DMS 273 treated with DMSO at 0.1 percent for 48 hours (cell line): ENCODE data around the gene VPS33B.
A peak's percentile ranks its signal among the peaks of the same experiment; 100 is the strongest.
"Not testable (repeated sequence)": the region's sequence is repeated elsewhere in the genome, so short reads cannot be mapped to it uniquely, and the experiment has no call there.

Experiments used
- DNase-seq: peaks from one replicate; lab custom pipeline; 2025; lab: John Stamatoyannopoulos, UW

VPS33B gene

DNA sequence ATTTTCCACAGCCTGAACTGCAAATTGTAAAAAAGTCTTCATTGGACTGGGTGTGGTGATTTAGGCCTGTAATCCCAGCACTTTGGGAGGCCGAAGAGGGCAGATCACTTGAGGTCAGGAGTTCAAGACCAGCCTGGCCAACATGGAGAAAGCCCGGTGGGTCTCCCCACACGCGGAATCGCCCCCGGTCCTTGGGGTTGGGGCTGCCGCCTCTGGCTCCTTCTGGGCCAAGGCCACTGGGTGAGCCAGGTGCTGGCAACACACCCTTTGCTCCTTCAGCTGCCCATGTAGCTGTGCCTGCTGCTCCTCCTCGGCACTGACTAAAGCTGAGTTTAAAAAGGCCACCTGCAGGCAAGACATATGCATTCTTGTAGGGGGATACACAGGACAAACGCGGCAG lies 9.4 kb upstream of the VPS33B start:
- no peak for DNase-seq

DNA sequence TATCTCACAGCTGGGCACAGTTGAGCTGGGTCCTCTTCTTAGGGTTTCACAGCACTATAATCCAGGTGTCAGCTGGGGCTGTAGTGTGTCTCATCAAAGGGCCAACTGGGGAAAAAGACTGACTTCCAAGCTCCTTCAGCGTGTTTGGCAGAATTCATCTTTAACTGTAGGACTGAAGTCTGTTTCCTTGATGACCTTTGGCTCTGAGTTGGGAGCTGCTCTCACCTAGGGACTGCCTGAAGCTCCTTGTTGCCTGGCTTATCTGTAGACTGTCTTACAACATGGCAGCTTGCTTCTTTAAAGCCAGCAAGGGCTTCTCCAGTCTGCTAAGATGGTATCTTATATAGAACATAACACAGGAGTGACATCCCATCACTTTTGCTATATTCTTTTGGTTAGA lies 5.3 kb upstream of the VPS33B start:
- no peak for DNase-seq

DNA sequence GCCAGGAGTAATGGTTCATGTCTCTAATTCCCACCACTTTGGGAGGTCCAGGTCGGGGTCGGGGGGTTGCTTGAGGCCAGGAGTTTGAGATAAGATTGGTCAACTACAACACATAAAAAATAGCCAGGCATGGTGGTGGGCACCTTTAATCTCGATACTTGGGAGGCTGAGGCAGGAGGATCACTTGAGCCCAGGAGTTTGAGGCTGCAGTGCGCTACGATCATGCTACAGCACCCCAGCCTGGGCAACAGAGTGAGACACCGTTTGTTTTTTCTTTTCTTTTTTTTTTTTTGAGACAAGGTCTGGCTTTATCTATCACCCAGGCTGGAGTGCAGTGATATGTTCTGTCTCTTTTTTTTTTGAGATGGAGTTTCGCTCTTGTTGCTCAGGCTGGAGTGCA lies 1.3 kb upstream of the VPS33B start:
- no peak for DNase-seq

DNA sequence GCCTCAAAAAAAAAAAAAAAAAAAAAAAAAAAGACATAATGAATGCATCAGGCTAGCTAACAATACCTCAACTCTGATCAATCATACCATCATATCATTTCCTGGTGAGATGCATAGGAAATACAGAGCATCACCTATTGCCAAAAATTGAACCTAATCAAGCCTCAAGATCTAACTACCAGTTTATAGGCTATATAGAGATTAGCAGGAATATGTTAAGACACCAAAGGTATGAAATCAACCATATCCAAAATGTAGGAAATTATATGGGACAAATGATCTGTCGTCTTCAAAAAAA lies 387 bp upstream of the VPS33B start:
- no peak for DNase-seq

DNA sequence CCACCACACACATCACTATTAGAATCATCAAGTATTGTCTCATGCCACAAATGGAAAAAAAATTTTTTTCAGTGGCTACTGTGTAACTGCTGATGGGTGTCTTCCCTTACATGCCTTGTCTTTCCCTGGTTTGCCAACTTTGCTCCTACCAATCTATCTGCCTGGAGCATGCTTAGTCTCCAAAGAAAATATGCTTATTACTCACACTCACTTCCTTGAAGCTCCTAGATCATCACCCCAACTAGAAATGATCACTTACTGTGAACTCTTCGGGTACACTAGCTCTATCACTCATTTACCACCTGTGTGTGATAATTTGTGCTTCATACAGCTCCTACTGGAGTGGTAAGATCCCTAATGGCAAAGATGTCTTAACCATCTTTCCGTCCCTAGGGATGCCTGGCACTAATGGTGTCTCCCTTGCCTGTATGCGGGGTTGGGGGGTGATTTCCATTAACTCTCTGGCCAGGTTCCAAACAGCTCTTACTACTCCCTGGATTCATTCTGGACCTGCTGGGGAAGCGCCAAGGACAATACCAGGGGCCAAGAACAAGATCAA lies 799 bp downstream of the VPS33B start:
- no peak for DNase-seq

DNA sequence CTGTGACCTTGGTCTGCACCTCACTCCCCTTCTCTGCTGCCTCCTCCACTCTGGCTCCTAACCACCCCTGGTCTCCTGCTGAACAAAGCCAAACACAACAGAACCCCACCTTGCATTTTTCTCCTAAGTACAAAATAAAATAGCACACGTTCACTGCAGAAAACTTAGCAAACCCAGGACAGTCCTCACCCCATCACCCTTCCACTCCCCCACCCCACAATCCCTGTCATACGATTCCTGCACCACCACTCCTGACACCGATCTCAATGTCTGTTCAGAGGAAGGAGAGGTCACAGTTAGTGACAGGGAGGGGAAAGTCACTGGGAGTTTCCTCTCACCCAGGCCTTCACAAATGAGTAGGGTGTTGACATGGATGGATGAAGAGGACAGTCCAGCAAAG lies 4.2 kb downstream of the VPS33B start:
- DNase-seq, result no peak

DNA sequence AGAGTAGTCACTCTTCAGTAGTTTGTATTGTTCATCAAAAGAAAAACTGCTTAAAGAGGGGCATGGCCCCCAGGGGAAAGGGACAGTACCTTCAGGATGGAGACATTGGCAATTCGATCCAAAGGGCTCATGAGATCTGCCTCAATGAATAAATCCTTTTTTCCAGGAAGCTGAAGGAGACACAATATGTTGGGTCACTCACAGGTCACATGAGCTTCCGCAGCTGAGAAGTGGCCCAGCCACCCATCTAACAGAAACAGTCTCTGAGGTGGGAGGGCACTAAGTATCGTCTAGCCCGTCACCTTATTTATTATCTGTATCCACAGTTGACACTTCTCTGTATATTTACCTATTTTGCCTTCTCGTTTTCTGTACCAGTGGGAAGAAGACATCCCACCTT lies 4.7 kb downstream of the VPS33B start:
- DNase-seq, result no peak

DNA sequence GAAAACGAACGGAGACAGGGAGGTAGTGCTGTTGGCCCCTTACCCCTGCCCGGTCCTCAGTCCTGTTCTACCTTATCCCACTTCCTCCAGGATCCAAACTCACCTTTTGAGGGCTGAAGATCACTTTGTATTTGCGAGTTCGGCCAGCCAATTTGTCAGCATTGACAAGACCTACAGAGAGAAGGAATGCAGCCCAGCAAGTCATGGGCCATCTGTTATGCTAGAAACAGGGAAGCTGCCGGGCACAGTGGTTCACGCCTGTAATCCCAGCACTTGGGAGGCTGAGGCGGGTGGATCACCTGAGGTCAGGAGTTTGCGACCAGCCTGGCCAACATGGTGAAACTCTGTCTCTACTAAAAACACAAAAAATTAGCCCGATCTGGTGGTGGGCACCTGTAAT lies 8.7 kb downstream of the VPS33B start:
- DNase-seq, result not testable (repeated sequence)

DNA sequence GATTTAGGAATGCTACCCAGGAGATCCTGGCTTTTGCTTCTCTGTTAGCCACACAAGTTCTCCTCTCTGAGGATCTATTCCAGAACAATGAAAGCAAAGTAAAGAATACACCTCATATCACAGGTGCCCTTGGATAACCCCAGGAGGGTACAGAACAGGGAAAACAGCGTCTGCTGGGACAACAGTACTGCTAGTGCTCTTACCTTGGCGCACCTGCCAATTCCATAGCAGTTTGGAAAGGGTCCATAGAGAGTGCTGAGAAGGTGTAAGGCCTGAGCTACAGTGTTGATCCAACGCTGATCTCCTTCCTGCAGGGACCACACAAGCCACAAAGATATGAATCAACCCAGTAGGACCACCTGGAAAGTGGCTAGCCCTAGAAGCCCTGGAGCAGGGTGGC lies 15.1 kb downstream of the VPS33B start:
- no peak for DNase-seq

DNA sequence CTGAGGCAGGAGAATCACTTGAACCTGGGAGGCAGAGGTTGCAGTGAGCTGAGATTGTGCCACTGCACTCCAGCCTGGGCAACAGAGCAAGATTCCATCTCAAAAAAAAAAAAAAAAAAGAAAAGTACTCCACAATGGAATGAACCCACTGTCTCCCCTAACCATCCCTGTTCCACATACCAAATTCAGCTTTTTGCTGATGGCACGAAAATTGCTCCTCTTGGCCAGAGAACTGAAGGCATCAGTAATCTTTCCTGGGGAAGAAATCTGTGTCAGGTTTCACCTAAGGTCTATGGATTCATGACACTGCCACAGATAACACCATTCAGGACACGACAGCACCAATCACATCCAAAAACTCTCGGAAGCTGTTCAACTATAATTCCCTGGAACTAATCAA lies 21.2 kb downstream of the VPS33B start:
- DNase-seq, result no peak

DNA sequence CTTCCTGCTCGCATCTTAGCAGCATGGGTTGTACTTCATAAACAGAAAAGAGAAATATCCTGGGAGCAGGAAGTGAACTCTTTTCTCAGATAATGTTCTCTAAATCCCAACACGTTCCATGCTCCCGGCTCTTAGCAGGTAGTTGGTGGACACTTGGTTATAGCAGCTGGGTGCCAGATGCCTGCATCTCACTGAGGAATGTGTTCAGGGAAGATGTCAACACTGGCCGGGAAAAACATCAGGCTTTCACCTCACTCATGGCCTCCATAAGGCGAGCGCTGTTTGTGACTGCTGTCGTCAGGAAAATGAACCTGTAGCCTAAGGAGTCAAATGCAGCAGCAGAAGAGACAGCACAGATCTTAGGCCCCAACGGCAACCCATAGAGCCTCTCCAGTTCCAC lies 23.7 kb downstream of the VPS33B start:
- no peak for DNase-seq

DNA sequence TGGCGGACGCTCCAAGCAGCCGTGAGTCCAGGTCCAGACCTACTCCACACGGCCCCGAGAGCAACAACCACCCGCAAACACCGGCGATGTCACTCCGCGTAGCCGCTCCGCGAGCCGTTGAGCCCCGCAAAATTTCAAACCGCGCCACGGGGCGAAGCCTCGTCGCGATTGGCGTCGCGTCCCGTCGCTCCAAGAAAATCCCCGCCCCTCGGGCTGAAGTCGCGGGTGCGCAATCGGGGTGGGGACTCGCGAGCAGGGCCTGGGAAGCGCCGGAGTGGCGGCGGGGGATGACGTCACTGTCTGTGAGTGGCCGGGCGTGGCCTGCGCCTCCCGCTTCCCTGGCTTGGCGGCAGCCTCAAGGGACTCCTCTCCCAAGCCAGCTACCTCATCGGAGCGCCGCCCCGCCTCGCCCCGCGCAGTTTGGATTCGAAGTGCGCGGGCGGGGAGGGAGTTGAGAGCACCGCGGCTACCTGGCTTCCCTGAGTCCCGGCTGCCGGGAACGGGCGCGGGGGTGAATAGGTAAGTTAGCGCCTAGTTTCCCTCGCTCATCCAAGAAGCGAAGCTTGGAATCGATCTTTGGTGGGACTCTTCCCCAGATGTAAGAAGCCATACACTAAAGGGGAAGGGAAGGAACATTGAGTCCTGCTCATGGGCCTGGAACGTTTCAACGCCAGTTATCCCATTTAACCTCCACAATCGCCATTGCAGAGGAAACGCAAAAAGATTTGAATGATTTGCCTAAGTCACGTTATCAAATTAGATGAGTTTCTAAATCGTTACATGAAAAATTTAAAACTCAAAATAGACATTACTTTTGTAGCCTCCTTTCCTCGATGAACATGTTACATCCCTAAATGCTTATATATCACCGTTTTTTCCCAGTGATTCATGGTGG lies 27.7 kb downstream of the VPS33B start, which contains the start of gene PRC1:
Gene PRC1 (minus strand): TSS at position 119 of the 895 bp plus-strand sequence. CDS start 118 bp downstream, at position 1.
- peak; percentile 83 for DNase-seq

DNA sequence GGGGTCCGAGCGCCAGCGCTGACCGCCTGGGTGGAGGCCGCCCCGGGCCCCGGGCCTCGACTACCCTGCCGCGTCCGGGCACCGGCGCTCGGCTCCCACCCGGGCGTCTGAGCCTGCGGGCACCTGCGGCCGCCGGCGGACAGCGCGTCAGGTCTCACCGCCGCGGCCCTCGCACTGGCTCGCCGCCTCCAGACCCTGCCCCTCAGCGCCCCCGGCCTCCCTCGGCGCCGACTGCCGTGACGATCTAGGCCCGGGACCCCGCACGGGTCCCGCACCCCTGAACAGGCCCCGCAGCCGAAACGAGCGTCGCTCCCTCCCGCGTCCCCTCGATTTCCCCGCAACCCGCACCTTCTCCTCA lies 28.4 kb downstream of the VPS33B start:
- DNase-seq, result no peak

DNA sequence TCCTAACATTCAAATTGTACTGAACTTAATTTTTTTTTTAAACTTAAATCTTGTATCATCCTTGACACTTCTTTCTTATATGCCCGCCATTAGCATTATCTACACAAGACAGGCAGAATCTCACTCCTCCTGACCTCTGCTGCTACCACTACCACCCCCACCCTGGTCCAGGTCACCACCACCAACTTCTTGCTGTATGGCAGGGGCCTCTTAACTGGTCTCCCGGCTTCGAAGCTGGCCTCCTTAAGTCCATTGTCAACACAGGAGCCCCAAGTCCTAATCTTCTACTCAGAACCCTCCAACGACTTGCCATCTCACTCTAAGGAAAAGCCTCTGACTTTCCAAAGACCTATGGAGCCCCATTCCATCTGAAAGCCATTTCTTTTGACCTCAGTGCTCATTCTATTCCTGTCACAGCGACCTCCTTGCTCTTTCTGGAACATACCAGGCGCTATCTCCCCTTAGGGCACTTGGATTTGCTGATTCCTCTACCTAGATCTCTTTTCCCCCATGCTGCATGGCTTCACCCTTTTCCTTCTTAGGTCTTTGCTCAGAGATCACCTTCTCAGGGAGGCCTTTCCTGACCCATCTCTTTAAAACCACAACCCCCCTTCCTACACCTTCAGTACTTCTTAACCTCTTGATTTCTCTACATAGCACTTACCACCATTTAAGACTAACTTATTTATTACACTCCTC lies 30.7 kb downstream of the VPS33B start:
- DNase-seq, result no peak

DNA sequence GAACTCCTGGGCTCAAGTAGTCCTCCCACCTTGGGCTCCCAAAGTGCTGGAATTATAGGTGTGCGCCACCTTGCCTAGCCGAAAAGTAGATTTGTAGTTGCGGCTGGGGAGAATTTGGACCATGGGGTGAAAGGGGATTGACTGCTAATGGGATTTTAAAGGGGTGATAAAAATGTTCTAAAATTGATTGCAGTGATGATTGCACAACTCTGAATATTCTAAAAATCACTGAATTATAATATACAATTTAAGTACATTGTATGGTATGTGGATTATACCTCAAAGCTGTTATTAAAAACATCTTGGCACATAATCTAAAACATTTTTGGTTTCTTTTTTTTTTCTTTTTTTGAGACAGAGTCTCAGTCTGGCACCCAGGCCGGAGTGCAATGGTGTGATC lies 31.9 kb downstream of the VPS33B start:
- no peak for DNase-seq

DNA sequence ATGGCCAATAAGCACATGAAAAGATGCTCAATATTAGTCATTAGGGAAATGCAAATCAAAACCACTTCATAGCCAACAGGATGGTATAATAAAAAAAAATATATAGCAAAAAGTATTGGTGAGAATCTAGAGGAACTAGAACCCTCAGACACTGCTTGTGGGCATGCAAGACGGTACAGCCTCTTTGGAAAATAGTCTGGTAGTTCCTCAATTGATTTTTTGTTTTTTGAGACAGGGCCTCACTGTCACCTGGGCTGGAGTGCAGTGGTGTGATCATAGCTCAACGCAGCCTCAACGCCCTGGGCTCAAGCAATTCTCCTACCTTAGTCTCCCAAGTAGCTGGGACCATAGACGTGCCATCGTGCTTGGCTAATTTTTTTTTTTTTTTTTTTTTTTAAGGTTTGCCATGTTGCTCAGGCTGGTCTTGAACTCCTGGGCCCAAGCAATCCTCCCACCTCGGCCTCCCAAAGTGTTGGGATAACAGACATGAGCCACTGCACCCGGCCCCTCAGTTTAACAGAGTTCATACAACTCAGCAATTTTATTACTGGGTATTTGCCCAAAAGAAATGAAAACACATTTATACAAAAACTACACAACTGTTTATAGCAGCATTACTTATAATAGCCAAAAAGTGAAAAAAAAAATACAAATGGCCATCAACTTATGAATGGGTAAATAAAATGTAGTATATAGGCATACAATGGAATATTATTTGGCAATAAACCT lies 33.2 kb downstream of the VPS33B start:
- DNase-seq, result no peak

DNA sequence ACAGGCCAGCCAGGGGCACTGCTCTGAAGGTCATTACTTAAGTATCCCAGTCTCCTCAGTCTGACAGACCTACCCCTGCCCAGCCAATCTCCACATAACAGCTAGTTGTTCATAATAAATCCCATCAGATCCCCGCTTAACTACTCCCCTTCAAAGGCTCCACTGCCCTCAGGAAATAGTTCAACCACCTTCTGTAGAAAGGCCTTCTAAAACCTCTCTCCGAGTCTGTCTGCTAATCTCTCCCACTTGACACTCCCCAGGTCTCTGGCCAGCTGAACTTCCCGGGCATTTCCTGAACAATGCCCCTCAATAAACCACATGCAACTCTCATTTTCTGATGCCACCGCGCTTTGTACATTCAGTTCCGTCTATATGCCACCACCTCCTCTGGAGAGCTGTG lies 34.1 kb downstream of the VPS33B start:
- no peak for DNase-seq

DNA sequence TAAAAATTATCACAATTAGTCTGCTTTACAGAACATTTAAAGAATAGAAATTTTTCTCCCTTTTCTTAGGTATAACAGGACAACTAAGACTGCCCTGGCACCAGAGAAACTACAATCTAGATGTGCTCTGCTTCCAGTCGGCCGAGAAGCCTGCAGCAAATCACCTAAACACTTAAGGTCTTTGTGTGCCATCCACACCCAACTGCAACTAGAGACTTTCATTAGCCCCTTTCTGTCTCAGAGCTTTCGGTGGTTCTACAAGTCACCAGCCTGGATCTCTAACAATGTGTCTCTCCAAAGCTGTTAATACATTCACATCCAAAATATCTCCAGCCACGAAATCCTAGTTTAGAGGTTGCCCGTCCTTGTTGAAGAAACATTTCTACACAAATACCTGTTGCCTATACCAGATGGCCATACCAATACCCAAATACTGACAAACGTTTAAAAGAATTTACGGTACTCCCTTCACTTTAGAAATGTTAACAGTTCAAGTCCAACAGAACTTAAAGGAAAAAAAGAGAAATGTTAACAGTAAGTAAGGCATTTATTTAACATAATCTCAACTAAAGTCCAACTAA lies 34.7 kb downstream of the VPS33B start:
- no peak for DNase-seq

DNA sequence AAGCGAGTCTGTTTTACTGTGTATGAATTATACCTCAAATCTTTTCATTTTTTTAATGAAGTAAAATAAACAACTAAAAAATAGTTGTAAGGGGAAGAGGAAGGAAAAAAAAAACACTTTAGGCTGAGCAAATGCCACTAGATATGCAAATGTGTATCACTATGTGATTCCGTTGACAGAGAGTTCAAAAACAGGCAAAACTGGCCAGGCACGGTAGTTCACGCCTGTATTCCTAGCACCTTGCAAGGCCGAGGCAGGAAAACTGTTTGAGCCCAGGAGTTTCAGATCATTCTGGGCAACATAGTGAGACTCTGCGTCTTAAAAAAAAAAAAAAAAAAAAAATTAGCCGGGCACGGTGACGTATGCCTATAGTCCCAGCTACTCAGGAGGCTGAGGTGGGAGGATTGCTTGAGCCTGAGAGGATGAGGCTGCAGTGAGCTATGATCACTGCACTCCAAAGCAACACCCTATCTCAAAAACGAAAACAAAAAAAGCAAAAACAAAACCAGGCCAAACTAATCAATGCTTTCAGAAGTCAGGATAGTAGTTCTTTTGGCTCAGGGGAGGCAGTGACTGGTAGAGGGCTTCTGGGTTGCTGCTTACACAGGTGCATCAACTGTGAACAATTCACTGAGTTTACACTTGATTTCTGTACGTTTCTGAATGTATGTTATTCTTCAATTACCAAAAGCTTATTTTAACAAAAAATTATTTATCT lies 35.4 kb downstream of the VPS33B start:
- no peak for DNase-seq

DNA sequence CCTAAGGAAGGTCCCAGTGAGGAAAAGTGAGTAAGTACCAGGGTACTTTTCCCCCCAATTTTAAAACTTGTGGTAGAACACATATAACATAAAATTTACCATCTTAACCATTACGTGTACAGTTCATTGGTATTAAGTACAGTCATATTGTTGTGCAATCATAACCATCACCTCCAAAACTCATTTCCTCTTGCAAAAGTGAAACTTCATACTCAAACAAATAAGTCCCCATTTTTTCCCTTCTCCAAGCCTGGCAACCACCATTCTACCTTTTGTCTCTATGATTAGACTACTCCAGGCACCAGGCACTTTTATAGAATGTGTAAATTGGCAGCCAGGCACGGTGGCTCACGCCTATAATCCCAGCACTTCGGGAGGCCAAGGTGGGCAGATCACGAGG lies 40.3 kb downstream of the VPS33B start:
- no peak for DNase-seq

DNA sequence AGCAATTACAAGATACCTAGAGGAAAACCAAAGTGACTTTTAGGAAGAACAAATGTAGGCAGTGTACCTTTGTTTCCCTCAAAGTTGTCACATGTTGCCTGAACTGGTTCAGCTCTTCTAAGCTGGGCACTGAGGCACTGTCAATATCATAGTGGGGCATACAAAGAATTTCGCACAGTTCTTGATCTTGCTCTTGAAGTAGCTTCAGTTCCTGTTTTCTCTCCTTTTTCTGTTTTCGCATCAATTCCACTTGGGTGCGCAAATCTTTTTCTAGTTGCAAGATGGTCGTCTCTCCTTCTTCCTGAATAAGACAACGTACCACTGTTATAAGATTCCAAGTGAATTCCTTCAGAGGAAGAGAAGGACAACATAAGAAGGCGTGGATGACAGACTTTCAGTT lies 40.7 kb downstream of the VPS33B start:
- no peak for DNase-seq

DNA sequence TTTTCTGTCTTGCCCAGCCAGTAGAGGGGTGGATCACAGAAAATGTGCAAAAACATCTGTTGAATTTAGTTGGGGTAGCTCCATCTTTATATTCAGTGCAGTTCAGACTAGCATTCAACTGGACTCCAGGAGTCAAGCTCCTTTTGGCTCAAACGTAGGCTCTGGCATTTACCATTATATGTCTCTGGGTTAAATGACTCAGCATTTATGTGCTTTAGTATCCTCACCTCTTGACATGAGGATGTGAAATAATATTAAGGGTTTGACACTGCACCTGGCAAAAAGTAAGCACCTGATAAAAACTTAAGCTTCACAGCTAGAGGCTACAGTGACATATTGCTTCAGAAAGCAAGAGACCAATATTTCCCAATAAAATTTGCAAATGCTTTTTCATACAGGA lies 42.8 kb downstream of the VPS33B start:
- no peak for DNase-seq
